Globus pallidus (tissue), 1 donor: ENCODE data around the gene ANKRD6.
"Not testable (repeated sequence)": the region's sequence is repeated elsewhere in the genome, so short reads cannot be mapped to it uniquely, and the experiment has no call there.

Experiments
- DNase-seq: peaks from one replicate; pipeline ENCODE4 v3.0.0-alpha.2; 2015; ENCODE audit warnings: low spot score

Gene ANKRD6

DNA sequence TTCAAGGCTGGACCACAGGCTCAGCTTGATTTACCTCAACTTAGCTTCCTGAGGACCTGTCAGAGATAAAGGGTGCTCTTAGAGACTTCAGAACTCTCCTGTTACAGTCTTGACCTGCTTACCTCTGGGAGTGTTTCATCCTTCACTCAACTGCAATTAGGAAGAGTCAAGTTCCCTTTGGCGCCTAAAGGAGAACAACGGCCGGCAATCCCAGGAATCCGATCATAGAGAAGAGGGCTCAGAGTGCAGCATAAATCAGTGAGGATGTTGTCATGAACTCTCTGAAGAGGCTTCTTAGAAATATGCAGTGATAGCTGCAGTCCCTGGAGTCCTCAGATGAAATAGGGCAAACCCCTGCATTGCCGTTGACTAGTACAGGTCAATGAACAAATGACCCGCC, 169.2 kb downstream of the ANKRD6 start:
- no peak for DNase-seq

- DNase-seq = no peak
Observed at GRCh38 chr6:89604653-89605052, 171.7 kb downstream of the ANKRD6 start.

- DNase-seq = no peak
Observed at GRCh38 chr6:89605861-89606260, 172.9 kb downstream of the ANKRD6 start.

- DNase-seq = peak; percentile 24
Observed at GRCh38 chr6:89610149-89610642, 177.2 kb downstream of the ANKRD6 start.

GRCh38 chr6:89611666-89612065, 178.7 kb downstream of the ANKRD6 start:
- no peak for DNase-seq

- no peak for DNase-seq
Observed at GRCh38 chr6:89612121-89612520, 179.2 kb downstream of the ANKRD6 start.

- DNase-seq = no peak
Observed at GRCh38 chr6:89613790-89614189, 180.8 kb downstream of the ANKRD6 start.

DNA sequence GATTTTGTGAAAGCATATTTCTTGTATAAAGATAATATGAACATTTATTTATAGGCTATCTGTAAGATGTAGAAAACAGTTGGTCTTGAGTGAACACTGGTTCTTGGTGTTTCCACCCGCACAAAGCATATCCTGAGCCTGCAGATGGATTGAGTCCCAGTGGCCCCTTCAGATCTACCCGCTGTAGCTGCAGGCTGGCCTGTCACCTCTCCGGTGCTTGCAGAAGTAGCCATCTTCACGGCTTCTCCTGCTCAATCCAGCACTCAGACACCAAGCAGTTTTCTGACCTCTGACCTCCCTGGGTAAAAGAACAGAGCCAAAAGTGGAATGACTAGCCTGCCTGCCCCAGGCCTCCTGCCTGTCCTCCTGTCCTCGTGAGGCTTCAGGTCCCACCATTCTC, 182.9 kb downstream of the ANKRD6 start:
- no peak for DNase-seq

GRCh38 chr6:89616531-89616930, 183.6 kb downstream of the ANKRD6 start:
- no peak for DNase-seq

GRCh38 chr6:89618026-89618425, 185.1 kb downstream of the ANKRD6 start:
- no peak for DNase-seq

DNA sequence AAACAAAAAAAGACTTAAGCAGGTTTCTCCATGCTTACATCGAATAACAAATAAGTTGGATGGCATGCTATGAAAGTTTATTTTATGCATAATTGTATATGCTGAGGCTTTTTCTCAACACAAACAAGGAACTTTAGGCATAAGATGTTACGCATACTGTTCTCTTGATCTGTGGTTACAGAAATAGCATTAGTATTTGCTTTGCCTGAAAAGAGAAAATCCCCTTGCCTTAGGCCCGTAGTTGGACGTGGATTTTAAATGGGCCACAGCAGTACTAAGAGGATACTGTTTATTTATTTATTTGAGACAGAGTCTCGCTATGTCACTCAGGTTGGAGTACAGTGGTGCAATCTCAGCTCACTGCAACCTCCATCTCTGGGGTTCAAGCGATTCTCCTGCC, 186.6 kb downstream of the ANKRD6 start:
- no peak for DNase-seq

GRCh38 chr6:89623749-89624148, 190.8 kb downstream of the ANKRD6 start:
- DNase-seq = no peak

DNA sequence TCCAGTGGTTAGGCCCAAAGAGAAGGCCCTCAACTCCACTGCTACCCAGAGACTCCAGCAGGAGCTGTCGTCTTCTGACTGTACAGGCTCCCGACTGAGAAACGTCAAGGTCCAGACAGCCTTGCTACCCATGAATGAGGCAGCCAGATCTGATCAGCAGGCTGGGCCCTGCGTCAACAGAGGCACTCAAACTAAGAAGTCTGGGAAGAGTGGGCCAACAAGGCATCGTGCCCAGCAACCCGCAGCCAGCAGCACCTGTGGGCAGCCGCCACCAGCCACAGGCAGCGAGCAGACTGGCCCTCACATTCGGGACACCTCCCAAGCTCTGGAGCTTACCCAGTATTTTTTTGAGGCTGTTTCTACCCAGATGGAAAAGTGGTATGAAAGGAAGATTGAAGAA, 197.5 kb downstream of the ANKRD6 start:
- no peak for DNase-seq

- not testable (repeated sequence) for DNase-seq
Observed at GRCh38 chr6:89636412-89636811, 203.5 kb downstream of the ANKRD6 start.

DNA sequence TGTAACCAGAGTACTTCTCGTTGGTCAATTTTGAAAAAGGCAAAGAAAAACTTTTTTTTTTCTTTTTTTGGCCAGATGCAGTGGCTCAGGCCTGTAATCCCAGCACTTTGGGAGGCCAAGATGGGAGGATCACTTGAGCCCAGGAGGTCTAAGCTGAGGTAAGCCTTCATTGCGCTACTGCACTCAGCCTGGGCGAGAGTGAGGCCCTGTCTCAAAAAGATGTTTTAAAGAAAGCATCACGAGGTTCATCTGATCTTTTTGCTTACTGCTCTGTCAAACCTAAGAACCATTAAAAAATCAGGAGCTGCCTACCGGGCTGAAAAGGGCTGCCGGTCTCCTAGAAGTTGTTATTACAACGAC, 205.0 kb downstream of the ANKRD6 start:
- DNase-seq = no peak

DNA sequence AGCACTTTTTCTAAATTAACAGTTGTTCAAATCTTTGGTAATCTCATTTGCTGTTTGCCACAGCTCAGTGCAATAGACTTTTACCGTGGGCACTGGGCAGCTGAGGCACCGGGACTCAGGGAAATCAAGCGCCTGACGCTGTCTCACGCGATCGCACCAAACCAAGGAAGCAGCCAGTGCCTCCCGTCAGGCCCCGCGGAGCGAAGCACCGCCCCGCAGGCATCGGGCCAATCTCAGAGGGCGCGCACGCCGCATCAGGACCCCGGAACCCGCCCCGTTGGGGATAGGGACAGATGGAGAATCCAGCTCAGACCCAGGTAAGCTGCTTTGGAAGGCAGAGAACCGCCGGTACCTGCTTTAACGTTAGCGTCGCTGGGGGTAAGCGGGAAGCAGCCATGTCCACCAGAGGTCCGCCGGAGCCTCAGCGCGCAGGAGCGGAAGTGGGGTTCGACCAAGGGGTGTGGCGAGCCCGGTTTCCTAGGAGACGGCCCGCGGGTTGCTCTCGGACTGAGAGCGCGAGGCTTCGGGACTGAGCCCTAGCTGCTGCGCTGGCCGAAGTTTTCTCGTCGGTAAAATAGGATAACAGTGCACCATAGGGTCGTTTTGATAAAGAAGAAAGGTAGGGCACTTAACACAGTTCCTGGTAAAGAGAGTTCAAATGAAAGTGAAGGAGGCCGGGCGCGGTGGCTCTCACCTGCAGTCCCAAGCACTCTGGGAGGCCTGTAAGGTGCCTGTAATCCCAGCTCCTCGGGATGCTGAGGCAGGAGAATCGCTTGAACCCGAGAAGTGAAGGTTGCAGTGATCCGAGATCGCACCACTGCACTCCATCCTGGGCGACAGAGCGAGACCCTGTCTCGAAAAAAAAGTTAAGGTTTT, 205.6 kb downstream of the ANKRD6 start, which contains the start of gene LYRM2:
LYRM2 (minus strand) TSS at position 428 of the 876 bp plus-strand sequence; CDS start at position 397, 31 bp downstream.
- peak; percentile 93 for DNase-seq

DNA sequence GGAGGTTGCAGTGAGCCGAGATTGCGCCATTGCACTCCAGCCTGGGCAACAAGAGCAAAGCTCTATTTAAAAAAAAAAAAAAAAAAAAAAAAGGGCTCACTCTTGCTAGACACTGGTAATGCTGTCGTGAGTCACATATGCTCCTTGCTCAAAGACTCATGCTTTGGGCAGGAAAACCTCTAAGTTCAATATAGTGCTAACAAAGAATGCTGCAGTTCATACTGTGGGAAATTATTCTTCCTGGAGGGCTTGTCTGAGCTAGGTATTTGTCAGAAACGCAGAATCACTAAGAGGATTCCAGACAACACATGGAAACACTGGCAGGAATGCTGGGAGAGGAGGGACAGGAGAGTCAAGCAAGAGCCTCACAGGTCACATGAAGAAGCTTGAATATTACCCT, 207.9 kb downstream of the ANKRD6 start:
- DNase-seq = no peak

DNA sequence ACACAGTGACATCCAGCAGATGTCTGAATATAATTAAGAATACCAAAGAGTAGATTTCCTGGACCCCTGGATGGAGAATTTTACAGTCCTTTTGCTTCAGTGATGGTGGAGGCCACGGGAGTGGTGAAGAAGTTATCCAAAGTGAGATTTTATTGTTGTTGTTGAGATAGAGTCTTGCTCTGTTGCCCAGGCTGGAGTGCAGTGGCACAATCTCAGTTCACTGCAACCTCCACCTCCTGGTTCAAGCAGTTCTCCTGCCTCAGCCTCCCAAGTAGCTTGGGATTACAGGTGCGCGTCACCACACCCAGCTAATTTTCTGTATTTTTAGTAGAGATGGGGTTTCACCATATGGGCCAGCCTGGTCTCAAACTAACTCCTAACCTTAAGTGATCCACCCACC, 208.6 kb downstream of the ANKRD6 start:
- DNase-seq = not testable (repeated sequence)

DNA sequence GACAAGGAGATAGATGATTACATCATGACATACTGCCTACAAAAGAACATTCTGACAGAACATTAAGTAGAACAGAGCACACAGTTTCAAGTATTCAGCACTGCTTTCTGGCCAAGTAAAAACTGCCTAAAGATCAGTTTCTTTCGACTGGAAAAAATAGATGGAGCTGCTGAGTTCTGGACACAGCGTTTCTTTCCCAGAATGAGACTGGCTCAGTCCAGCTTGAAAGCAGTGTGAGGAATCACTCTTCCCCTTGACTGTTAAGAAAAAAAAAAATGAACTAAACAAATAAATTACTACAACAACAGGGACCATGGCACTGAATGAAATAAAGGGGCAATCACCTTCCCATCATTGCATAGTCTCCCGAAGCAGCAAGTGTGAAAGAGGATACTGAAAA, 210.0 kb downstream of the ANKRD6 start:
- peak; percentile 29 for DNase-seq

DNA sequence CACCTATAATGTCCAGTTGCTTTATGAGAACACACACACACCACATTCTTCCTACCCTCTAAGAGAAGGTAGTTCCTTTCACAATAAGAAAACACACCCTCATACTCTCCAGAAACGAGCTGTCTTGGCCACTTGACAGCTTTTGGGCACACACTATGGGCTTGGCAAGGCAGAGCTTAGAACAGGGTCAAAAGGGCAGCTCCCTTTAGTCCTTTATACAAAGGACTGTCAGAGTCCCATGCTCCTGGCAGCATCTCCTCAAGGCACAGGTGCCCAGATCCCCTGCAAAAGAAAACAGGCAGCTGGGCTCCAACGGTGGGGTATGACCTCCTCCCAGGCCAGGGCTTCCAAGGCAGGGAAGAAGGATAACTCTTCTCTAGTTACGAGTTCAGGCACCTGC, 210.5 kb downstream of the ANKRD6 start:
- peak; percentile 24 for DNase-seq

DNA sequence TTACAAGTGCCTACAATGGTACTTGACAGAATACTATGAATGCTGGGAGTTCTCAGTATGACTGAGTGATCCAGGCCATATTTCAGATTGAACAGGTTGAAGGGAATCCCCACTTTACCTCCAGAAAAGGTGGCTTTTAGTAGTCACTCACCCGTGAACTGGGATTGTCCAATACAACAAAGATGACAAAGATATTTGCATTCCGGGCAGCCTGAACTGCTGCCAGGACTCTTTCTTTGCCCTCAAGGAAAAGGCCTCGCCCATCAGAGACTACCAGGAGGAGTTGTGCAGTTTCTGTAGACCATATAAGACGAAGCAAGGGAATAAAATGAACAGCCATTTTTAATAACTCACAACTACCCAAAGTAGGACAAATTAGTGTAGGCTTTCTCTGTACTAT, 211.9 kb downstream of the ANKRD6 start:
- DNase-seq = no peak

- no peak for DNase-seq
Observed at GRCh38 chr6:89649682-89650081, 216.7 kb downstream of the ANKRD6 start.

DNA sequence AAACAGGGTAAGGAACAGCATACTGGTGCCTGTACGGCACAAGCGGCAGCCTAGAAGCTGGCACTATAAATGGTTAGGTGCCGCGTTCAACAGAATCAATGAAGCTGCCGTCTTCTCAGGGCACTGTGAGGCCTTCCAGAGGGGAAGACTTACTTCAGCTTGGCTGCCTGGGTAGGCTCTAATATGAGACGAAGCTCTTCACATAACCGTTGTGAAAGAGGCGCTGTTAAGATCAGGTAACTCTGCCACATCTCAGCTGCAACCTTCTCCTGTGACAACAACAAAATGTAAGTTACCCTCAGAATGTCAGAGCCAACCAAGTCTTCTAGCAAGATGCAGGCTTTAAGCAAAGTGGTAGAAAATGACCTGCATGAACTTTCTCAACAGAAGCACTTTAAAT, 217.6 kb downstream of the ANKRD6 start:
- DNase-seq = no peak

DNA sequence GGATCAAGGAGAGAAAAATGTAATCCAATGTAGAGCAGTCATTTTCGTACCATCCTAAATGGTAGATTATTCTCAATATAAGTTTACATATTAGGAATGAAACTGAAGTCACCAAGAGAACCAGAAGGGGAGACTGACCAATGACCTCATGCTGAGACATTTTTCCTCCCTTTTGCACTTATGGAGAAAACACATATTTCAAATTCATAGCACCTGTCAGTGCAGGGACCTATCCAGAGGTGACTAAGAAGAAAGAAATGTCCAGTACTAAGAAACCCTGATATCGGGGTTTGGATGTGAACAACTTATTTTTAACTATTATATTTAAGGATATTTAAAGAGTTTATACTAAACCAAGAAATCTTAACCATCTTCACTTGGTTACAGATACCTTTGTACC, 222.2 kb downstream of the ANKRD6 start:
- DNase-seq = no peak
